GM06990 (cell line): ENCODE measurements around the gene PID1.

Experiments used
- DNase-seq: peaks from one replicate; pipeline ENCODE4 v3.0.0-alpha.2; 2011; ENCODE audit not compliant: insufficient read length; ENCODE audit errors: extremely low read depth
- H3K27me3 ChIP-seq: replicated peaks from 2 replicates; pipeline ENCODE4 v1.6.0; 2011; ENCODE audit warnings: low read length; ENCODE audit not compliant: control insufficient read depth, insufficient read depth
- H3K36me3 ChIP-seq: 2 replicates; pipeline ENCODE4 v1.5.1; 2011; ENCODE audit warnings: low read length; ENCODE audit not compliant: control insufficient read depth, insufficient read depth
- H3K4me3 ChIP-seq: replicated peaks from 2 replicates; pipeline ENCODE4 v1.5.1; 2011; ENCODE audit warnings: low read depth, mild to moderate bottlenecking, control low read depth, low read length
- CTCF ChIP-seq: IDR thresholded peaks from 2 replicates; pipeline ENCODE4 v1.5.1; 2011; ENCODE audit warnings: low read length, control low read depth, mild to moderate bottlenecking, inconsistent platforms; ENCODE audit not compliant: insufficient read depth, poor library complexity, severe bottlenecking

PID1 gene

GRCh38 chr2:229022652-229023051 is 248.4 kb downstream of the PID1 start:
- DNase-seq, result no peak
- no peak for TF ChIP-seq CTCF
- no peaks in the 10 kb centered on the region for H3K36me3 ChIP-seq
- H3K4me3 ChIP-seq, result no peak overlapping the region
- no peaks in the 10 kb centered on the region for H3K27me3 ChIP-seq

GRCh38 chr2:229022071-229022470 is 249.0 kb downstream of the PID1 start:
- no peak for DNase-seq
- Histone ChIP-seq H3K27me3 (no peaks in the 10 kb centered on the region), H3K4me3 (no peak overlapping the region), H3K36me3 (no peaks in the 10 kb centered on the region)
- no peak for TF ChIP-seq CTCF

GRCh38 chr2:229009816-229010215 is 261.3 kb downstream of the PID1 start:
- TF ChIP-seq CTCF, result no peak
- no peak for DNase-seq
- Histone ChIP-seq H3K4me3 (no peak overlapping the region), H3K36me3 (no peaks in the 10 kb centered on the region), H3K27me3 (no peaks in the 10 kb centered on the region)

GRCh38 chr2:229003256-229003655 is 267.8 kb downstream of the PID1 start:
- no peak for DNase-seq
- Histone ChIP-seq H3K27me3 (no peaks in the 10 kb centered on the region), H3K36me3 (no peaks in the 10 kb centered on the region), H3K4me3 (no peak overlapping the region)
- no peak for TF ChIP-seq CTCF

GRCh38 chr2:229001196-229001595 is 269.9 kb downstream of the PID1 start:
- no peaks in the 10 kb centered on the region for H3K27me3 ChIP-seq
- TF ChIP-seq CTCF, result no peak
- H3K4me3 ChIP-seq, result no peak overlapping the region

GRCh38 chr2:228999326-228999725 is 271.8 kb downstream of the PID1 start:
- Histone ChIP-seq H3K36me3 (no peaks in the 10 kb centered on the region), H3K27me3 (no peaks in the 10 kb centered on the region), H3K4me3 (no peak overlapping the region)
- no peak for TF ChIP-seq CTCF
- DNase-seq, result no peak

More at GRCh38 chr2:229001196-229001595, 269.9 kb downstream of the PID1 start:
- H3K36me3 ChIP-seq, result no peaks in the 10 kb centered on the region
- DNase-seq, result no peak
